Liver (tissue), 9 donors: Measurements from ENCODE around the gene BATF3. TPM values are rescaled to one million over a fixed set of nuclear protein-coding genes. Genes with fewer than 3 reads are reported as not detected.

Experiments used
- DNase-seq: peaks from one replicate; pipeline ENCODE4 v3.0.0-alpha.2; 2017; ENCODE audit warnings: low spot score
- H3K27ac ChIP-seq, 2 donors: one replicate each; pipeline ENCODE4 v1.7.0; 2013; ENCODE audit warnings: inconsistent platforms in 2 of 2, low read length in 2 of 2, control low read depth in 1 of 2, low read depth in 1 of 2, mild to moderate bottlenecking in 1 of 2
- H3K27me3 ChIP-seq, 4 donors: one replicate each; pipeline versions ENCODE4 v1.6.1 to v1.7.0; 2013; ENCODE audit warnings: low read length in 3 of 4, inconsistent platforms in 1 of 4, mild to moderate bottlenecking in 1 of 4, moderate library complexity in 1 of 4; ENCODE audit not compliant: control insufficient read depth in 4 of 4, insufficient read depth in 4 of 4
- H3K36me3 ChIP-seq, 4 donors: one replicate each; pipeline versions ENCODE4 v1.6.1 to v1.7.0; 2013; ENCODE audit warnings: low read length in 3 of 4, mild to moderate bottlenecking in 3 of 4, low read depth in 1 of 4, moderate library complexity in 1 of 4; ENCODE audit not compliant: control insufficient read depth in 4 of 4, insufficient read depth in 3 of 4
- H3K4me1 ChIP-seq, 4 donors: one replicate each; pipeline versions ENCODE4 v1.6.1 to v1.7.0; 2013; ENCODE audit warnings: low read length in 3 of 4, mild to moderate bottlenecking in 3 of 4, moderate library complexity in 1 of 4; ENCODE audit not compliant: control insufficient read depth in 4 of 4, insufficient read depth in 4 of 4
- H3K4me3 ChIP-seq, 3 donors: one replicate each; pipeline versions ENCODE4 v1.6.1 to v1.7.0; 2013; ENCODE audit warnings: low read length in 3 of 3, control low read depth in 1 of 3, low read depth in 1 of 3, mild to moderate bottlenecking in 1 of 3
- H3K9ac ChIP-seq, 2 donors: one replicate each; pipeline ENCODE4 v1.7.0; 2013; ENCODE audit warnings: low read length in 2 of 2, mild to moderate bottlenecking in 2 of 2, moderate library complexity in 2 of 2, control low read depth in 1 of 2, low read depth in 1 of 2
- H3K9me3 ChIP-seq, 4 donors: one replicate each; pipeline versions ENCODE4 v1.6.1 to v1.7.0; 2013; ENCODE audit warnings: low read length in 3 of 4; ENCODE audit not compliant: control insufficient read depth in 4 of 4
- ATF3 ChIP-seq: IDR thresholded peaks from 2 replicates; pipeline ENCODE4 v1.6.1; 2016; ENCODE audit warnings: antibody characterized with exemption
- CTCF ChIP-seq: fragments of 150-350 bp; IDR thresholded peaks from 2 replicates; pipeline ENCODE4 v1.5.1; 2017; ENCODE audit warnings: improper control_type of control experiment, low read depth, low read length; ENCODE audit not compliant: missing input control
- EGR1 ChIP-seq, 2 donors: IDR thresholded peaks; 2 replicates each; pipeline ENCODE4 v1.6.1; 2016 to 2018; ENCODE audit warnings: antibody characterized with exemption in 2 of 2, low read depth in 2 of 2
- FOXA1 ChIP-seq: IDR thresholded peaks from 2 replicates; pipeline ENCODE4 v1.6.1; 2016; ENCODE audit warnings: antibody characterized with exemption
- FOXA2 ChIP-seq: IDR thresholded peaks from 2 replicates; pipeline ENCODE4 v1.6.1; 2016; ENCODE audit warnings: antibody characterized with exemption
- GABPA ChIP-seq, 2 donors: IDR thresholded peaks in 1 of 2; conservative IDR thresholded peaks in 1 of 2; 2 replicates each; pipeline ENCODE4 v1.6.1; 2016; ENCODE audit warnings: antibody characterized with exemption in 2 of 2, mild to moderate bottlenecking in 1 of 2, moderate library complexity in 1 of 2
- HNF4A ChIP-seq, 2 donors: conservative IDR thresholded peaks; 2 replicates each; pipeline ENCODE4 v1.6.1; 2016; ENCODE audit warnings: antibody characterized with exemption in 2 of 2, mild to moderate bottlenecking in 2 of 2
- HNF4G ChIP-seq: IDR thresholded peaks from 2 replicates; pipeline ENCODE4 v1.6.1; 2016; ENCODE audit warnings: antibody characterized with exemption
- JUND ChIP-seq, 2 donors: IDR thresholded peaks; 2 replicates each; pipeline ENCODE4 v1.6.1; 2016; ENCODE audit warnings: antibody characterized with exemption in 2 of 2
- NR2F2 ChIP-seq: IDR thresholded peaks from 2 replicates; pipeline ENCODE4 v1.6.1; 2016; ENCODE audit warnings: antibody characterized with exemption
- RAD21 ChIP-seq, 2 donors: IDR thresholded peaks; 2 replicates each; pipeline ENCODE4 v1.6.1; 2016; ENCODE audit warnings: antibody characterized with exemption in 2 of 2, mild to moderate bottlenecking in 2 of 2
- REST ChIP-seq: IDR thresholded peaks from 2 replicates; pipeline ENCODE4 v1.6.1; 2016; ENCODE audit warnings: antibody characterized with exemption, mild to moderate bottlenecking
- RXRA ChIP-seq, 2 donors: IDR thresholded peaks; 2 replicates each; pipeline ENCODE4 v1.6.1; 2017 to 2018; ENCODE audit warnings: antibody characterized with exemption in 2 of 2, mild to moderate bottlenecking in 1 of 2
- SP1 ChIP-seq: IDR thresholded peaks from 2 replicates; pipeline ENCODE4 v1.6.1; 2018; ENCODE audit warnings: antibody characterized with exemption, mild to moderate bottlenecking
- TAF1 ChIP-seq: conservative IDR thresholded peaks from 2 replicates; pipeline ENCODE4 v1.6.1; 2016; ENCODE audit warnings: antibody characterized with exemption, mild to moderate bottlenecking
- YY1 ChIP-seq: IDR thresholded peaks from 2 replicates; pipeline ENCODE4 v1.6.1; 2016; ENCODE audit warnings: antibody characterized with exemption, mild to moderate bottlenecking
- ZBTB33 ChIP-seq: IDR thresholded peaks from 2 replicates; pipeline ENCODE4 v1.6.1; 2016; ENCODE audit warnings: antibody characterized with exemption
- WGBS: extraction: QIAGEN DNeasy Blood & Tissue Kit; methylation state at CpG from one replicate; pipeline ENCODE4 v1.1.7; 2013; 5-methylcytosine and 5-hydroxymethylcytosine counted together
- polyA plus RNA-seq, 2 donors: library from polyadenylated mRNA; stranded (reverse) in 1 of 2; unstranded in 1 of 2; fragments of 200-250 nt in 1 of 2; fragments of >200 nt in 1 of 2; fragmentation: Nextera tagmentation in 1 of 2; extraction: Ambion mirVana in 1 of 2; gene quantifications; one replicate each; pipeline versions ENCODE4 v1.2.1 to v1.2.3, GENCODE V29; 2013 to 2015
- total RNA-seq, 2 donors: library from RNA; depleted of rRNA; stranded (reverse); fragments of >200 nt; gene quantifications; one replicate each; pipeline ENCODE4 v1.2.3, GENCODE V29; 2014
- donor health status: healthy.
- donor health status: healthy.
- donor health status: healthy.
- donor health status: healthy.
- donor health status: healthy.

BATF3 gene
- total and polyA plus RNA-seq, 4 donors = 0.65 to 1.0 (median 0.91) TPM

GRCh38 chr1:212687811-212688210, 11.8 kb downstream of the BATF3 start:
- Histone ChIP-seq H3K4me1 (no peaks in the 10 kb centered on the region), H3K9ac (no peak overlapping the region), H3K27ac (no peak overlapping the region), H3K36me3 (no peaks in the 10 kb centered on the region), H3K27me3 (peaks cover 0 to 2% (median 0%) of the 10 kb centered on the region in 4 donors), H3K4me3 (no peak overlapping the region), H3K9me3 (no peaks in the 10 kb centered on the region)
- DNase-seq = no peak
- TF ChIP-seq TAF1 (no peak), GABPA (IDR thresholded peaks at IDR 0.05 in 1 of 2, conservative IDR thresholded peaks at IDR 0.05 in 1 of 2) (no peak), JUND (IDR thresholded peaks at IDR 0.05) (no peak), ATF3 (no peak), NR2F2 (no peak), HNF4G (no peak), YY1 (no peak), FOXA2 (no peak), ZBTB33 (no peak), REST (no peak), FOXA1 (no peak), HNF4A (conservative IDR thresholded peaks at IDR 0.05) (no peak), RAD21 (IDR thresholded peaks at IDR 0.05) (no peak), RXRA (IDR thresholded peaks at IDR 0.05) (no peak), EGR1 (IDR thresholded peaks at IDR 0.05; ENCODE audit: low read depth in 2 of 2) (no peak), SP1 (no peak), CTCF (no peak)
- 94% methylated on average over 2 of the region's 2 CpGs for WGBS

GRCh38 chr1:212686591-212686990, 13.0 kb downstream of the BATF3 start:
- H3K4me3 ChIP-seq = no peak overlapping the region
- H3K27ac ChIP-seq = no peak overlapping the region
- no peak for DNase-seq
- no peaks in the 10 kb centered on the region for H3K36me3 ChIP-seq
- peaks cover 0 to 2% (median 0%) of the 10 kb centered on the region in 4 donors for H3K27me3 ChIP-seq
- no peak overlapping the region for H3K9ac ChIP-seq
- TF ChIP-seq TAF1 = no peak
- TF ChIP-seq RAD21 (IDR thresholded peaks at IDR 0.05) = no peak
- no peak for TF ChIP-seq NR2F2
- no peak for TF ChIP-seq GABPA (IDR thresholded peaks at IDR 0.05 in 1 of 2, conservative IDR thresholded peaks at IDR 0.05 in 1 of 2)
- no peak for TF ChIP-seq YY1
- no peak for TF ChIP-seq CTCF
- 96% methylated on average over 11 of the region's 11 CpGs for WGBS
- no peaks in the 10 kb centered on the region for H3K9me3 ChIP-seq
- no peaks in the 10 kb centered on the region for H3K4me1 ChIP-seq
